Measurements from ENCODE around the gene CCDC110. TPM values are rescaled to one million over a fixed set of nuclear protein-coding genes. Genes with fewer than 3 reads are reported as not detected.

Gene CCDC110
- total RNA-seq, 1 donor from 2014 or later = 2.3 TPM

GRCh38 chr4:185472103-185472542 is 590 bp upstream of the CCDC110 start:
- no peak for DNase-seq (ENCODE audit: low spot score)

GRCh38 chr4:185470501-185471195 is 885 bp downstream of the CCDC110 start:
- Mint-ChIP-seq H3K27ac (ENCODE audit: unreplicated experiment) (peak overlapping the region; percentile 71), H3K9me3 (ENCODE audit: low read depth) (no peaks in the 10 kb centered on the region), H3K4me3 (ENCODE audit: unreplicated experiment) (peak overlapping the region; percentile 84), H3K4me1 (ENCODE audit: low read depth) (peaks cover 31% of the 10 kb centered on the region), H3K36me3 (ENCODE audit: low read depth) (no peaks in the 10 kb centered on the region), H3K27me3 (ENCODE audit: low read depth) (no peaks in the 10 kb centered on the region)
- DNase-seq (ENCODE audit: low spot score) = no peak
- no peak for TF ChIP-seq CTCF (IDR thresholded peaks at IDR 0.05)

More at GRCh38 chr4:185472103-185472542, 590 bp upstream of the CCDC110 start:
- H3K9me3 Mint-ChIP-seq (ENCODE audit: low read depth) = no peaks in the 10 kb centered on the region
- peaks cover 18% of the 10 kb centered on the region for H3K4me1 Mint-ChIP-seq (ENCODE audit: low read depth)
- peak overlapping the region; percentile 59 for H3K27ac Mint-ChIP-seq (ENCODE audit: unreplicated experiment)
- no peaks in the 10 kb centered on the region for H3K36me3 Mint-ChIP-seq (ENCODE audit: low read depth)
- H3K27me3 Mint-ChIP-seq (ENCODE audit: low read depth) = no peaks in the 10 kb centered on the region
- H3K4me3 Mint-ChIP-seq (ENCODE audit: unreplicated experiment) = peak overlapping the region; percentile 76
- TF ChIP-seq CTCF (IDR thresholded peaks at IDR 0.05) = no peak

- TF ChIP-seq CTCF (IDR thresholded peaks at IDR 0.05) = no peak
- Mint-ChIP-seq H3K9me3 (ENCODE audit: low read depth) (no peaks in the 10 kb centered on the region), H3K36me3 (ENCODE audit: low read depth) (no peaks in the 10 kb centered on the region), H3K27me3 (ENCODE audit: low read depth) (no peaks in the 10 kb centered on the region), H3K4me3 (ENCODE audit: unreplicated experiment) (no peak overlapping the region), H3K27ac (ENCODE audit: unreplicated experiment) (no peak overlapping the region), H3K4me1 (ENCODE audit: low read depth) (peaks cover 40% of the 10 kb centered on the region)
- DNase-seq (ENCODE audit: low spot score) = no peak
Observed at GRCh38 chr4:185469580-185470154, 1.9 kb downstream of the CCDC110 start.

- no peaks in the 10 kb centered on the region for H3K27me3 Mint-ChIP-seq (ENCODE audit: low read depth)
- peaks cover 40% of the 10 kb centered on the region for H3K4me1 Mint-ChIP-seq (ENCODE audit: low read depth)
- no peaks in the 10 kb centered on the region for H3K36me3 Mint-ChIP-seq (ENCODE audit: low read depth)
- H3K9me3 Mint-ChIP-seq (ENCODE audit: low read depth) = no peaks in the 10 kb centered on the region
- no peak for DNase-seq (ENCODE audit: low spot score)
- no peak for TF ChIP-seq CTCF (IDR thresholded peaks at IDR 0.05)
- no peak overlapping the region for H3K4me3 Mint-ChIP-seq (ENCODE audit: unreplicated experiment)
- H3K27ac Mint-ChIP-seq (ENCODE audit: unreplicated experiment) = no peak overlapping the region
Observed at GRCh38 chr4:185468999-185469398, 2.5 kb downstream of the CCDC110 start.

- DNase-seq (ENCODE audit: low spot score) = no peak
- no peaks in the 10 kb centered on the region for H3K36me3 Mint-ChIP-seq (ENCODE audit: low read depth)
- H3K9me3 Mint-ChIP-seq (ENCODE audit: low read depth) = no peaks in the 10 kb centered on the region
- no peak overlapping the region for H3K4me3 Mint-ChIP-seq (ENCODE audit: unreplicated experiment)
- no peak overlapping the region for H3K27ac Mint-ChIP-seq (ENCODE audit: unreplicated experiment)
- H3K27me3 Mint-ChIP-seq (ENCODE audit: low read depth) = no peaks in the 10 kb centered on the region
- peaks cover 43% of the 10 kb centered on the region for H3K4me1 Mint-ChIP-seq (ENCODE audit: low read depth)
- TF ChIP-seq CTCF (IDR thresholded peaks at IDR 0.05) = no peak
Observed at GRCh38 chr4:185467991-185468390, 3.5 kb downstream of the CCDC110 start.
